Measurements from ENCODE around the gene HSPH1.

Gene HSPH1

GRCh38 chr13:31166591-31166990 lies 4.9 kb upstream of the HSPH1 start:
- no peak for DNase-seq (ENCODE audit: low spot score)
- no peak for TF ChIP-seq CTCF (IDR thresholded peaks at IDR 0.05; ENCODE audit: extremely low read depth, missing control alignments)

GRCh38 chr13:31162151-31163008 lies 676 bp upstream of the HSPH1 start:
- no peak for TF ChIP-seq CTCF (IDR thresholded peaks at IDR 0.05; ENCODE audit: extremely low read depth, missing control alignments)
- peak; percentile 90 for DNase-seq (ENCODE audit: low spot score)

GRCh38 chr13:31160857-31161556 lies 697 bp downstream of the HSPH1 start:
- TF ChIP-seq CTCF (IDR thresholded peaks at IDR 0.05; ENCODE audit: extremely low read depth, missing control alignments) = no peak
- DNase-seq (ENCODE audit: low spot score) = peak; percentile 56

GRCh38 chr13:31159306-31159705 lies 2.4 kb downstream of the HSPH1 start:
- TF ChIP-seq CTCF (IDR thresholded peaks at IDR 0.05; ENCODE audit: extremely low read depth, missing control alignments) = no peak
- no peak for DNase-seq (ENCODE audit: low spot score)

- TF ChIP-seq CTCF (IDR thresholded peaks at IDR 0.05; ENCODE audit: extremely low read depth, missing control alignments) = no peak
- no peak for DNase-seq (ENCODE audit: low spot score)
Observed at GRCh38 chr13:31154939-31155338, 6.8 kb downstream of the HSPH1 start.

- DNase-seq (ENCODE audit: low spot score) = no peak
- no peak for TF ChIP-seq CTCF (IDR thresholded peaks at IDR 0.05; ENCODE audit: extremely low read depth, missing control alignments)
Observed at GRCh38 chr13:31151837-31152236, 9.9 kb downstream of the HSPH1 start.

- DNase-seq (ENCODE audit: low spot score) = no peak
- TF ChIP-seq CTCF (IDR thresholded peaks at IDR 0.05; ENCODE audit: extremely low read depth, missing control alignments) = no peak
Observed at GRCh38 chr13:31150315-31150985, 11.3 kb downstream of the HSPH1 start.

Data from GM20000 (cell line).